Measurements from ENCODE around the gene MAP4K2. TPM values are rescaled to one million over a fixed set of nuclear protein-coding genes. Genes with fewer than 3 reads are reported as not detected.

The MAP4K2 gene
- total RNA-seq, 1 experiment from 2014 or later, result 34.3 TPM

GRCh38 chr11:64751136-64751535, 51.9 kb downstream of the MAP4K2 start:
- Histone ChIP-seq H3K9me3 (ENCODE audit: insufficient read depth, low read depth) (no peaks in the 10 kb centered on the region), H3F3A (ENCODE audit: insufficient read depth, low read depth) (peaks cover 6% of the 10 kb centered on the region; the same call in 1 of the 2 replicates), H3K36me3 (ENCODE audit: low read depth) (no peaks in the 10 kb centered on the region), H4K20me1 (ENCODE audit: insufficient read depth) (no peaks in the 10 kb centered on the region), H3K27me3 (ENCODE audit: insufficient read depth, low read depth) (no peaks in the 10 kb centered on the region), H2AFZ (no peak overlapping the region), H3K4me1 (replicated peaks; ENCODE audit: insufficient read depth) (no peaks in the 10 kb centered on the region), H3K27ac (no peak overlapping the region), H3K9me2 (ENCODE audit: insufficient read depth) (no peaks in the 10 kb centered on the region), H3K4me2 (no peak overlapping the region), H3K4me3 (no peak overlapping the region), H3K79me2 (ENCODE audit: low read depth) (no peaks in the 10 kb centered on the region)
- BruUV-seq (replicated peaks), result no TSS peak
- DNase-seq, result no peak
- ChIA-PET POLR2A (ENCODE audit: unreplicated experiment) (no interaction called here), CTCF (interaction anchor here (0.6 kb wide), 1 partner anchor 318 kb away, joined by 3 read pairs; no protein-coding TSS in a partner anchor)
- intact Hi-C loops (cut with micrococcal nuclease; ENCODE audit: unreplicated experiment), result no loop called here
- no peak for TF ChIP-seq EZH2 (IDR thresholded peaks at IDR 0.05; ENCODE audit: low read depth)
- no peak for TF ChIP-seq CTCF (conservative IDR thresholded peaks at IDR 0.05)

GRCh38 chr11:64750361-64751054, 52.5 kb downstream of the MAP4K2 start:
- intact Hi-C loops (cut with micrococcal nuclease; ENCODE audit: unreplicated experiment), result no loop called here

GRCh38 chr11:64747961-64748665, 54.9 kb downstream of the MAP4K2 start:
- no TSS peak for BruUV-seq (replicated peaks)
- peaks cover 6% of the 10 kb centered on the region for H3K4me1 ChIP-seq (replicated peaks; ENCODE audit: insufficient read depth)
- ChIA-PET CTCF (no interaction called here), POLR2A (ENCODE audit: unreplicated experiment) (interaction anchor here (0.6 kb wide), 1 partner anchor 302 kb away, joined by 4 read pairs; no protein-coding TSS in a partner anchor)
- peak in 1 of 2 experiments; percentile 47 for DNase-seq
- H3F3A ChIP-seq (ENCODE audit: insufficient read depth, low read depth), result peaks cover 12% of the 10 kb centered on the region; the same call in 1 of the 2 replicates
- H4K20me1 ChIP-seq (ENCODE audit: insufficient read depth), result no peaks in the 10 kb centered on the region
- no peak overlapping the region for H3K27ac ChIP-seq
- no peak overlapping the region for H2AFZ ChIP-seq
- no peak overlapping the region for H3K4me2 ChIP-seq
- H3K79me2 ChIP-seq (ENCODE audit: low read depth), result no peaks in the 10 kb centered on the region
- H3K9me3 ChIP-seq (ENCODE audit: insufficient read depth, low read depth), result no peaks in the 10 kb centered on the region
- no peak for TF ChIP-seq EZH2 (IDR thresholded peaks at IDR 0.05; ENCODE audit: low read depth)
- no peak for TF ChIP-seq CTCF (conservative IDR thresholded peaks at IDR 0.05)
- H3K4me3 ChIP-seq, result no peak overlapping the region
- H3K27me3 ChIP-seq (ENCODE audit: insufficient read depth, low read depth), result peaks cover 20% of the 10 kb centered on the region
- intact Hi-C loops (cut with micrococcal nuclease; ENCODE audit: unreplicated experiment), result no loop called here
- H3K9me2 ChIP-seq (ENCODE audit: insufficient read depth), result no peaks in the 10 kb centered on the region
- H3K36me3 ChIP-seq (ENCODE audit: low read depth), result no peaks in the 10 kb centered on the region

More at GRCh38 chr11:64750361-64751054, 52.5 kb downstream of the MAP4K2 start:
- Histone ChIP-seq H3K4me2 (no peak overlapping the region), H3K27ac (no peak overlapping the region), H3K9me2 (ENCODE audit: insufficient read depth) (no peaks in the 10 kb centered on the region), H3K9me3 (ENCODE audit: insufficient read depth, low read depth) (no peaks in the 10 kb centered on the region), H3K27me3 (ENCODE audit: insufficient read depth, low read depth) (peaks cover 2% of the 10 kb centered on the region), H2AFZ (no peak overlapping the region), H4K20me1 (ENCODE audit: insufficient read depth) (no peaks in the 10 kb centered on the region), H3K79me2 (ENCODE audit: low read depth) (no peaks in the 10 kb centered on the region), H3K36me3 (ENCODE audit: low read depth) (no peaks in the 10 kb centered on the region), H3F3A (ENCODE audit: insufficient read depth, low read depth) (peaks cover 6% of the 10 kb centered on the region; the same call in 1 of the 2 replicates), H3K4me3 (no peak overlapping the region), H3K4me1 (replicated peaks; ENCODE audit: insufficient read depth) (no peaks in the 10 kb centered on the region)
- TF ChIP-seq EZH2 (IDR thresholded peaks at IDR 0.05; ENCODE audit: low read depth) (no peak), CTCF (conservative IDR thresholded peaks at IDR 0.05) (no peak; the same call in 1 of the 2 replicates)
- ChIA-PET CTCF (no interaction called here), POLR2A (ENCODE audit: unreplicated experiment) (no interaction called here)
- BruUV-seq (replicated peaks), result no TSS peak
- DNase-seq, result no peak
